ENCODE data around the gene RNF41. TPM values are rescaled to one million over a fixed set of nuclear protein-coding genes. Genes with fewer than 3 reads are reported as not detected.

Gene RNF41
- total RNA-seq, 1 donor: 75.0 TPM

- TF ChIP-seq CTCF (IDR thresholded peaks at IDR 0.05; ENCODE audit: insufficient read depth, low read length): no peak
- no peak for DNase-seq (ENCODE audit: low read depth)
- no peak overlapping the region for H3K4me3 ChIP-seq (ENCODE audit: low read depth, low read length)
Measured at GRCh38 chr12:56243731-56244181, 22.0 kb upstream of the RNF41 start.

GRCh38 chr12:56242986-56243385 lies 21.3 kb upstream of the RNF41 start:
- TF ChIP-seq CTCF (IDR thresholded peaks at IDR 0.05; ENCODE audit: insufficient read depth, low read length): no peak
- no peak overlapping the region for H3K4me3 ChIP-seq (ENCODE audit: low read depth, low read length)
- no peak for DNase-seq (ENCODE audit: low read depth)

DNA sequence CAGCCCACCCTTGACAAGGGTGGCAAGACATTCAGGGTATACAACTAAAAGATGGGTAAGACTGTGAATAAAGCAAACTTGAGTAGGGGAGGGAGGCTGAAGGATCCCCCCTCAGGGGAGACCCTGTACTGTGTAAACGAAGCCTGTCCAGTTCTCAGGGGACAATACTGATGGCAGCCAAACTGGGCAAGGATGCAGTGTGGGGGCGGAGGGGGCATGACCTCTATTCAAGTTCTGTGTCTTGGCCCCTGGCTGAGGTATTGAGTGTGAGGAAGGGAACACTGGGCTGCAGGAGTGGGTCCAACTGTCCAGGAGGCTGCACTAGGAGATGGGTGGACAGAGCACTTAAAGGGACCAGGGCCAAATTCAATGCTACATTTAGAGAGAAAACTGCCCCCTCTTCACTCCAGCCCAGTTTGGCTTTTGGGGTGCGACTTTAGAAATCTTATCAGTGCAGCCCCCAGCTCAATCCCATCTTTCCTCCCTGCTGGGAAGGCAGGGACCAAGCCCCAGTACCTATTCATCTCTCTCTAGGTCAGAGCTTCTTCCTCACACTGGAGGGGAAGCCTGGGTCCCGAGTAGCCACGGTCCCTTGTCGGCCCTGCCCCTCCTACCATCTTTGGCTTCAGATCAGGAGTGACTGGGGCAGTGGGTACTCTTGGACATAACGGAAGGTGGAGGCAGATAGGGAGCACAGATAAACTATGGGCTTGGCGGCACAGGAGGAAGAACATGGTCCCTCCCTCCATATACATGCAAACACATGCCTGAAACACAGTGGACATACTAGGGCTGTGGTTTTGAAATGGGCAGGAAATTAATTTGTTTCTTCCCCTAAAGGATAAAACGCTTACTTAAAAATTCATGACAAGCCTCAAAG lies 19.9 kb upstream of the RNF41 start:
- no peak overlapping the region for H3K4me3 ChIP-seq (ENCODE audit: low read depth, low read length)
- TF ChIP-seq CTCF (IDR thresholded peaks at IDR 0.05; ENCODE audit: insufficient read depth, low read length): no peak
- no peak for DNase-seq (ENCODE audit: low read depth)

- DNase-seq (ENCODE audit: low read depth): no peak
- TF ChIP-seq CTCF (IDR thresholded peaks at IDR 0.05; ENCODE audit: insufficient read depth, low read length): no peak
- no peak overlapping the region for H3K4me3 ChIP-seq (ENCODE audit: low read depth, low read length)
Measured at GRCh38 chr12:56237552-56237951, 15.8 kb upstream of the RNF41 start.

- no peak for TF ChIP-seq CTCF (IDR thresholded peaks at IDR 0.05; ENCODE audit: insufficient read depth, low read length)
- DNase-seq (ENCODE audit: low read depth): no peak
- no peak overlapping the region for H3K4me3 ChIP-seq (ENCODE audit: low read depth, low read length)
Measured at GRCh38 chr12:56236985-56237384, 15.3 kb upstream of the RNF41 start.

GRCh38 chr12:56236091-56236490 lies 14.4 kb upstream of the RNF41 start:
- no peak for DNase-seq (ENCODE audit: low read depth)
- H3K4me3 ChIP-seq (ENCODE audit: low read depth, low read length): no peak overlapping the region
- no peak for TF ChIP-seq CTCF (IDR thresholded peaks at IDR 0.05; ENCODE audit: insufficient read depth, low read length)

Measured in fibroblast of the aortic adventitia (primary cell).